Endothelial cell of umbilical vein (primary cell): Measurements from ENCODE around the gene RNU5B-1. TPM values are rescaled to one million over a fixed set of nuclear protein-coding genes. Genes with fewer than 3 reads are reported as not detected.

Source experiments
- BruUV-seq: library from RNA; stranded (reverse); fragments of 400-500 nt; replicated peaks from 2 replicates; lab custom pipeline; 2021; lab: Mats Ljungman, UMichigan
- CTCF ChIA-PET: fragments of 300-600, 350-600 bp; sonication (Branson Sonifier 250); formaldehyde crosslinking; loops from one replicate; lab custom pipeline; 2021; ENCODE audit warnings: antibody characterized with exemption, inconsistent platforms; lab: Charles Lee
- POLR2A ChIA-PET: fragments of 300-600, 350-600 bp; sonication (Branson Sonifier 250); formaldehyde crosslinking; loops from one replicate; lab custom pipeline; 2021; ENCODE audit warnings: antibody characterized with exemption, inconsistent platforms; lab: Charles Lee
- DNase-seq: peaks from one replicate; pipeline ENCODE4 v3.0.0-alpha.2; 2011; ENCODE audit warnings: low read depth, low spot score
- FAIRE-seq: peaks from 2 replicates; lab custom pipeline; 2011; peaks lifted over from hg19 to GRCh38; lab: Jason Lieb, UNC
- H2AFZ ChIP-seq: 2 replicates; pipeline ENCODE4 v1.6.0; 2012; ENCODE audit warnings: low read depth, low read length, control low read depth, inconsistent platforms
- H3K27ac ChIP-seq: 2 replicates; pipeline ENCODE4 v1.5.1; 2011; ENCODE audit warnings: low read depth, mild to moderate bottlenecking, control low read depth, low read length, moderate library complexity; ENCODE audit not compliant: insufficient read depth
- H3K27me3 ChIP-seq, 2 experiments: 2 replicates each; pipeline versions ENCODE4 v1.6.0 to v1.6.1; 2011; ENCODE audit warnings: low read length in 2 of 2, mixed read lengths in 1 of 2; ENCODE audit not compliant: control insufficient read depth in 2 of 2, insufficient read depth in 2 of 2
- H3K36me3 ChIP-seq, 2 experiments: 2 replicates in 1 of 2; 3 replicates in 1 of 2; pipeline ENCODE4 v1.5.1; 2011; ENCODE audit warnings: low read length in 2 of 2, mild to moderate bottlenecking in 1 of 2, moderate library complexity in 1 of 2; ENCODE audit not compliant: control insufficient read depth in 2 of 2, insufficient read depth in 2 of 2; ENCODE audit errors: extremely low read depth in 1 of 2
- H3K4me1 ChIP-seq: 3 replicates; pipeline ENCODE4 v1.5.1; 2011; ENCODE audit warnings: mild to moderate bottlenecking, low read length; ENCODE audit not compliant: control insufficient read depth, insufficient read depth; ENCODE audit errors: extremely low read depth
- H3K4me2 ChIP-seq: 2 replicates; pipeline ENCODE4 v1.6.1; 2011; ENCODE audit warnings: low read length, control low read depth, mixed read lengths; ENCODE audit not compliant: insufficient read depth
- H3K4me3 ChIP-seq, 3 experiments: fragments of 200-600 bp in 1 of 3; sonication (generic), shearing (Covaris generic) in 1 of 3; replicated peaks in 1 of 3; 2 replicates each; pipeline ENCODE4 v1.5.1; 2011 to 2016; ENCODE audit warnings: control low read depth in 3 of 3, low read length in 3 of 3, mild to moderate bottlenecking in 2 of 3, inconsistent platforms in 1 of 3, low read depth in 1 of 3, moderate library complexity in 1 of 3; ENCODE audit not compliant: insufficient read depth in 1 of 3
- H3K79me2 ChIP-seq: 2 replicates; pipeline ENCODE4 v1.6.0; 2012; ENCODE audit warnings: low read length, inconsistent platforms; ENCODE audit not compliant: control insufficient read depth, insufficient read depth
- H3K9ac ChIP-seq: replicated peaks from 2 replicates; pipeline ENCODE3; 2011; ENCODE audit warnings: low read length, control low read depth; ENCODE audit not compliant: insufficient read depth; ENCODE audit errors: extremely low read depth
- H3K9me1 ChIP-seq: replicated peaks from 3 replicates; pipeline ENCODE4 v1.6.0; 2011; ENCODE audit warnings: mild to moderate bottlenecking, low read length; ENCODE audit not compliant: control insufficient read depth, insufficient read depth; ENCODE audit errors: extremely low read depth
- H3K9me3 ChIP-seq: replicated peaks from 2 replicates; pipeline ENCODE4 v1.5.1; 2012; ENCODE audit warnings: low read length, inconsistent platforms; ENCODE audit not compliant: control insufficient read depth, insufficient read depth
- H4K20me1 ChIP-seq: replicated peaks from 2 replicates; pipeline ENCODE3; 2011; ENCODE audit warnings: mild to moderate bottlenecking, low read length; ENCODE audit not compliant: control insufficient read depth, insufficient read depth; ENCODE audit errors: extremely low read depth
- EZH2 ChIP-seq: IDR thresholded peaks from 2 replicates; pipeline ENCODE4 v1.6.1; 2012; ENCODE audit warnings: borderline replicate concordance, low read depth, mild to moderate bottlenecking, moderate library complexity, low read length, inconsistent platforms; ENCODE audit not compliant: severe bottlenecking
- FOS ChIP-seq: IDR thresholded peaks from 2 replicates; pipeline ENCODE4 v1.6.1; 2011; ENCODE audit warnings: mild to moderate bottlenecking, low read length, moderate library complexity, borderline replicate concordance; ENCODE audit not compliant: insufficient read depth
- GATA2 ChIP-seq: IDR thresholded peaks from 2 replicates; pipeline ENCODE4 v1.7.0; 2011; ENCODE audit warnings: low read depth, mild to moderate bottlenecking, moderate library complexity, mixed read lengths, low read length; ENCODE audit not compliant: insufficient read length, insufficient read depth
- JUN ChIP-seq: IDR thresholded peaks from 2 replicates; pipeline ENCODE4 v1.6.1; 2011; ENCODE audit warnings: borderline replicate concordance, low read depth; ENCODE audit not compliant: insufficient read length, insufficient read depth
- MYC ChIP-seq: IDR thresholded peaks from one replicate; pipeline ENCODE4 v1.6.1; 2011; ENCODE audit warnings: mild to moderate bottlenecking, low read depth, low read length
- POLR2A ChIP-seq: IDR thresholded peaks from 2 replicates; pipeline ENCODE4 v1.6.1; 2012; ENCODE audit warnings: low read depth, mild to moderate bottlenecking, control low read depth, low read length
- POLR2AphosphoS5 ChIP-seq: IDR thresholded peaks from 2 replicates; pipeline ENCODE4 v1.6.1; 2012; ENCODE audit warnings: low read depth, mild to moderate bottlenecking, control low read depth, low read length, moderate library complexity; ENCODE audit not compliant: insufficient read depth
- dilution Hi-C: fragments of 300-500 bp; cut with MboI; formaldehyde crosslinking; loops from one replicate; pipeline ENCODE4 v1.15.0; 2019; ENCODE audit warnings: low sequenced_read_pairs; ENCODE audit not compliant: extremely low pct_ligation_motif_present
- intact Hi-C: fragments of 100-400 bp; cut with micrococcal nuclease; formaldehyde crosslinking; loops from one replicate; pipeline ENCODE4 v1.10.0; 2022
- polyA plus RNA-seq, 4 experiments: library from polyadenylated mRNA; depleted of rRNA in 3 of 4; stranded (reverse) in 3 of 4; unstranded in 1 of 4; fragments of >200 nt; gene quantifications; 2 replicates each; pipeline versions ENCODE4 v1.2.1 to v1.2.3, GENCODE V29; 2011 to 2012; ENCODE audit warnings: missing spikeins in 1 of 4
- total RNA-seq: library from RNA; stranded (reverse); gene quantifications from 2 replicates; pipeline ENCODE4 v1.2.3, GENCODE V29; 2021
- TF ChIP-seq, protein P1 (sequence below), 2 donors: IDR thresholded peaks; 1 replicate in 1 of 2; 2 replicates in 1 of 2; pipeline ENCODE4 v1.5.1; 2011; ENCODE audit warnings: low read length in 2 of 2, mild to moderate bottlenecking in 2 of 2, moderate library complexity in 2 of 2, control low read depth in 1 of 2, inconsistent platforms in 1 of 2, low read depth in 1 of 2; ENCODE audit not compliant: insufficient read depth in 1 of 2; ENCODE audit errors: extremely low read depth in 1 of 2
- TF ChIP-seq, protein P2 (sequence below): IDR thresholded peaks from 2 replicates; pipeline ENCODE4 v1.6.1; 2011; ENCODE audit not compliant: insufficient read depth, insufficient read length

The RNU5B-1 gene
- total and polyA plus RNA-seq, 2 donors (not counting 3 experiments of a cell fraction or from before 2014, with no cell fraction given), result not detected

DNA sequence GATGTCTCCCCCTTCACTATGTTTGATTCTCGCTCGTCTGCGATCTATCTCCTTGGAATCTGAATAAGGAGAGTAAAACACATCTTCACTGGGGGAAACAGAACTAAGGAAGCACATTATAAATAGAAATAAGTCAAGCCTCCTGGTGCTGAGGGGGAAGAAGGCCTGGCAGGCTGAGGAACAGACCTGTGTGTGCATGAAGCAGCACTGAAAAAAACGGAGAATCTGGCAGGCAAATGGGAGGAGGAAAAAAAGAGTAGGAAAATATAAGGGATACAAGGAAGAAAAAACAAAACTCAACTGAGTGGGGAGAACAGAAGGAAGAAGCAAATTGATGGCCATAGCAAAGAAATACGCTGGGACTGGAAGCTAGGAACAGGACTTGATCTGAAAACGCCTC, 43.5 kb upstream of the RNU5B-1 start:
- H3K9ac ChIP-seq, result no peak overlapping the region
- H4K20me1 ChIP-seq, result no peaks in the 10 kb centered on the region
- H3K4me2 ChIP-seq, result no peak overlapping the region
- no peaks in the 10 kb centered on the region for H3K4me1 ChIP-seq
- FAIRE-seq (no peak), DNase-seq (no peak)
- H3K79me2 ChIP-seq, result no peaks in the 10 kb centered on the region
- H3K27ac ChIP-seq, result no peak overlapping the region
- POLR2A ChIA-PET, result no interaction called here
- CTCF ChIA-PET, result interaction anchor here (1.4 kb wide), 1 partner anchor 10 kb away, joined by 3 read pairs; no protein-coding TSS in a partner anchor
- TF ChIP-seq POLR2AphosphoS5, result no peak
- no peak for TF ChIP-seq JUN
- no peak for TF ChIP-seq FOS
- TF ChIP-seq GATA2, result no peak
- no peak for TF ChIP-seq POLR2A
- TF ChIP-seq, protein P1, sequence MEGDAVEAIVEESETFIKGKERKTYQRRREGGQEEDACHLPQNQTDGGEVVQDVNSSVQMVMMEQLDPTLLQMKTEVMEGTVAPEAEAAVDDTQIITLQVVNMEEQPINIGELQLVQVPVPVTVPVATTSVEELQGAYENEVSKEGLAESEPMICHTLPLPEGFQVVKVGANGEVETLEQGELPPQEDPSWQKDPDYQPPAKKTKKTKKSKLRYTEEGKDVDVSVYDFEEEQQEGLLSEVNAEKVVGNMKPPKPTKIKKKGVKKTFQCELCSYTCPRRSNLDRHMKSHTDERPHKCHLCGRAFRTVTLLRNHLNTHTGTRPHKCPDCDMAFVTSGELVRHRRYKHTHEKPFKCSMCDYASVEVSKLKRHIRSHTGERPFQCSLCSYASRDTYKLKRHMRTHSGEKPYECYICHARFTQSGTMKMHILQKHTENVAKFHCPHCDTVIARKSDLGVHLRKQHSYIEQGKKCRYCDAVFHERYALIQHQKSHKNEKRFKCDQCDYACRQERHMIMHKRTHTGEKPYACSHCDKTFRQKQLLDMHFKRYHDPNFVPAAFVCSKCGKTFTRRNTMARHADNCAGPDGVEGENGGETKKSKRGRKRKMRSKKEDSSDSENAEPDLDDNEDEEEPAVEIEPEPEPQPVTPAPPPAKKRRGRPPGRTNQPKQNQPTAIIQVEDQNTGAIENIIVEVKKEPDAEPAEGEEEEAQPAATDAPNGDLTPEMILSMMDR (IDR thresholded peaks at IDR 0.05; ENCODE audit: extremely low read depth in 1 of 2, insufficient read depth in 1 of 2, low read depth in 1 of 2, low read length in 2 of 2), result no peak
- TF ChIP-seq, protein P2, sequence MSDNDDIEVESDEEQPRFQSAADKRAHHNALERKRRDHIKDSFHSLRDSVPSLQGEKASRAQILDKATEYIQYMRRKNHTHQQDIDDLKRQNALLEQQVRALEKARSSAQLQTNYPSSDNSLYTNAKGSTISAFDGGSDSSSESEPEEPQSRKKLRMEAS, result no peak
- no peak for TF ChIP-seq MYC
- no peak for TF ChIP-seq EZH2
- no peaks in the 10 kb centered on the region for H3K9me1 ChIP-seq
- dilution Hi-C loops, result no loop called here
- peaks cover 2 to 12% of the 10 kb centered on the region in 2 experiments for H3K36me3 ChIP-seq
- no peaks in the 10 kb centered on the region for H3K27me3 ChIP-seq
- no TSS peak for BruUV-seq
- no peak overlapping the region for H2AFZ ChIP-seq
- H3K4me3 ChIP-seq, result no peak overlapping the region
- H3K9me3 ChIP-seq, result no peaks in the 10 kb centered on the region
- intact Hi-C loops, result no loop called here
